Endodermal cell (in vitro differentiated cells): ENCODE measurements around the gene CHST11. TPM values are rescaled to one million over a fixed set of nuclear protein-coding genes. Genes with fewer than 3 reads are reported as not detected.

ENCODE experiments used
- DNase-seq: peaks from one replicate; pipeline ENCODE4 v3.0.0-alpha.2; 2017
- H3K27ac ChIP-seq: 2 replicates; pipeline ENCODE4 v1.5.1; 2013; ENCODE audit warnings: mild to moderate bottlenecking, low read depth, low read length, moderate library complexity
- H3K27me3 ChIP-seq: 2 replicates; pipeline ENCODE4 v1.6.1; 2013; ENCODE audit warnings: mild to moderate bottlenecking, low read length, moderate library complexity; ENCODE audit not compliant: insufficient read depth, control insufficient read depth, poor library complexity, severe bottlenecking
- H3K36me3 ChIP-seq: 2 replicates; pipeline ENCODE4 v1.7.0; 2013; ENCODE audit warnings: mild to moderate bottlenecking, low read length, moderate library complexity; ENCODE audit not compliant: control insufficient read depth, insufficient read depth
- H3K4me1 ChIP-seq: one replicate; pipeline ENCODE4 v1.7.0; 2013; ENCODE audit warnings: low read length; ENCODE audit not compliant: control insufficient read depth, insufficient read depth
- H3K4me3 ChIP-seq: 2 replicates; pipeline ENCODE4 v1.5.1; 2013; ENCODE audit warnings: mild to moderate bottlenecking, low read length, moderate library complexity
- H3K9ac ChIP-seq: 2 replicates; pipeline ENCODE4 v1.6.1; 2013; ENCODE audit warnings: mild to moderate bottlenecking, low read length, moderate library complexity; ENCODE audit not compliant: poor library complexity, severe bottlenecking; ENCODE audit errors: extremely low read depth
- H3K9me3 ChIP-seq: 2 replicates; pipeline ENCODE4 v1.6.1; 2013; ENCODE audit warnings: mild to moderate bottlenecking, low read length, moderate library complexity; ENCODE audit not compliant: control insufficient read depth
- H3K27ac Mint-ChIP-seq: 2 replicates; pipeline ENCODE4 v1.8.0; 2020; ENCODE audit warnings: mixed read lengths
- H3K27me3 Mint-ChIP-seq: 2 replicates; pipeline ENCODE4 v1.8.0; 2021; ENCODE audit warnings: mild to moderate bottlenecking, mixed read lengths; ENCODE audit not compliant: insufficient read depth
- H3K36me3 Mint-ChIP-seq: 2 replicates; pipeline ENCODE4 v1.8.0; 2020; ENCODE audit warnings: low read depth, mixed read lengths
- H3K4me1 Mint-ChIP-seq: 2 replicates; pipeline ENCODE4 v1.8.0; 2020; ENCODE audit warnings: mixed read lengths
- H3K4me3 Mint-ChIP-seq: 2 replicates; pipeline ENCODE4 v1.8.0; 2020; ENCODE audit warnings: mild to moderate bottlenecking, moderate library complexity, mixed read lengths
- H3K9me3 Mint-ChIP-seq: 2 replicates; pipeline ENCODE4 v1.8.0; 2020; ENCODE audit warnings: mild to moderate bottlenecking, mixed read lengths
- CTCF ChIP-seq: fragments of 200-600 bp; sonication (generic); conservative IDR thresholded peaks from 2 replicates; pipeline ENCODE4 v1.5.0; 2021; ENCODE audit warnings: antibody characterized with exemption, mild to moderate bottlenecking
- WGBS, 2 experiments: methylation state at CpG; one replicate each; pipeline versions ENCODE4 v1.1.5 to v1.1.7; 2013; ENCODE audit warnings: missing lambda C conversion rate in 2 of 2, mixed read lengths in 1 of 2; ENCODE audit not compliant: insufficient coverage in 1 of 2, insufficient read length in 1 of 2; 5-methylcytosine and 5-hydroxymethylcytosine counted together
- total RNA-seq, 2 donors: library from RNA; stranded (reverse); fragmentation: NEBNext Ultra II Directional in 1 of 2; extraction: Animal tissue kit (Norgen Biotek cat#: 25700) in 1 of 2; gene quantifications; 2 replicates in 1 of 2; 3 replicates in 1 of 2; pipeline ENCODE4 v1.2.1, GENCODE V29; 2021

The CHST11 gene
- total RNA-seq, 2 donors from 2014 or later = 30.7 to 36.2 TPM

- Histone ChIP-seq H3K4me3 (no peak overlapping the region), H3K36me3 (no peaks in the 10 kb centered on the region), H3K27me3 (no peaks in the 10 kb centered on the region), H3K27ac (no peak overlapping the region), H3K9me3 (peaks cover 8% of the 10 kb centered on the region), H3K9ac (no peak overlapping the region), H3K4me1 (no peaks in the 10 kb centered on the region)
- DNase-seq = no peak
- H3K4me1 Mint-ChIP-seq = no peaks in the 10 kb centered on the region
- no peak for TF ChIP-seq CTCF
- H3K9me3 Mint-ChIP-seq = no peaks in the 10 kb centered on the region
- H3K27ac Mint-ChIP-seq = no peak overlapping the region
- no peak overlapping the region for H3K4me3 Mint-ChIP-seq
- H3K36me3 Mint-ChIP-seq = peaks cover 14% of the 10 kb centered on the region
- no peaks in the 10 kb centered on the region for H3K27me3 Mint-ChIP-seq
- 96% methylated on average over 3 to 4 of the region's 4 CpGs for whole genome bisulfite sequencing, 2 experiments
These were observed 181.6 kb downstream of the CHST11 start for GRCh38 chr12:104638218-104638850.

- Histone ChIP-seq H3K9ac (no peak overlapping the region), H3K27me3 (no peaks in the 10 kb centered on the region), H3K36me3 (no peaks in the 10 kb centered on the region), H3K27ac (no peak overlapping the region), H3K4me3 (no peak overlapping the region), H3K4me1 (no peaks in the 10 kb centered on the region), H3K9me3 (peaks cover 8% of the 10 kb centered on the region)
- no peak for DNase-seq
- H3K4me3 Mint-ChIP-seq = no peak overlapping the region
- no peak overlapping the region for H3K27ac Mint-ChIP-seq
- no peaks in the 10 kb centered on the region for H3K9me3 Mint-ChIP-seq
- no peaks in the 10 kb centered on the region for H3K4me1 Mint-ChIP-seq
- H3K36me3 Mint-ChIP-seq = peaks cover 11% of the 10 kb centered on the region
- no peaks in the 10 kb centered on the region for H3K27me3 Mint-ChIP-seq
- TF ChIP-seq CTCF = no peak
- WGBS, 2 experiments = 94% methylated on average over 3 of the region's 3 CpGs
These were observed 182.1 kb downstream of the CHST11 start for GRCh38 chr12:104638851-104639240.

GRCh38 chr12:104640956-104641355 lies 184.2 kb downstream of the CHST11 start:
- WGBS, 2 experiments = 96 to 100% methylated on average over 1 of the region's 1 CpG
- Mint-ChIP-seq H3K4me1 (no peaks in the 10 kb centered on the region), H3K27me3 (no peaks in the 10 kb centered on the region), H3K4me3 (no peak overlapping the region), H3K36me3 (peaks cover 12% of the 10 kb centered on the region), H3K27ac (no peak overlapping the region), H3K9me3 (no peaks in the 10 kb centered on the region)
- Histone ChIP-seq H3K36me3 (no peaks in the 10 kb centered on the region), H3K4me3 (no peak overlapping the region), H3K9ac (no peak overlapping the region), H3K9me3 (peaks cover 8% of the 10 kb centered on the region), H3K27me3 (no peaks in the 10 kb centered on the region), H3K4me1 (no peaks in the 10 kb centered on the region), H3K27ac (no peak overlapping the region)
- no peak for DNase-seq
- TF ChIP-seq CTCF = no peak
